ENCODE measurements around the gene HSDL2.
"Not testable (repeated sequence)": the region's sequence is repeated elsewhere in the genome, so short reads cannot be mapped to it uniquely, and the experiment has no call there.

The HSDL2 gene

GRCh38 chr9:112367465-112367864 is 12.4 kb upstream of the HSDL2 start:
- DNase-seq, result no peak

DNA sequence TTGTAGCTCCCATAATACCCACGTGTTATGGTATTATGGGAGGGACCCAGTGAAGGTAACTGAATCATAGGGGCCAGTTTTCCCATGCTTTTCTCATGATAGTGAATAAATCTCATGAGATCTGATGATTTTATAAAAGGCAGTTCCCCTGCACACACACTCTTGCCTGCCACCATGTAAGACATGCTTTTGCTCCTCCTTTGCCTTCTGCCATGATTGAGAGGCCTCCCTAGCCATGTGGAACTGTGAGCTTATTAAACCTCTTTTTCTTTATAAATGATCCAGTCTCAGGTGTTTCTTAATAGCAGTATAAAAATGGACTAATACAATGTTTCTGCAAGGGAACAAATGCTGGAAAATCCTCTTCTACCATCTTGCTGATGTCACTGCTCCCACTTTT is 10.1 kb upstream of the HSDL2 start:
- DNase-seq, result no peak

- no peak for DNase-seq
Measured at GRCh38 chr9:112371060-112371459, 8.8 kb upstream of the HSDL2 start.

DNA sequence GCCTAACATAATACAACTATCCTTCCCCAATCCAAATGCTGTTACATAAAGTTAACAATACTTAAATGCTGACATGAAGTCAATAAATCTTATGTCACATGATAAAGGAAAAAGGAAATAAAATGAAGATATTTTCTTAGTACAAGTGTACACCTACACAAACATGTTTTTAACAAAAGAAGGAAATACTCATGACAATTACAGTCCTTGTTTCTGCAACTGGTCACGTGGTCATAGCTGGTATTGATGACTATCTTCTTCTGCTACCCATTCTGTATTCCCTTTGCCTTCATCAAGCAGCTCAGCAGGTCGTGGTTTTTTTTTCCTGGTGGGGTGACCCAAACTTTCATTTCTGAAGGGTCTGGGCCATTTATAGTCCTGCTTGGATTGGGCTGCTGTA is 6.2 kb upstream of the HSDL2 start:
- DNase-seq, result not testable (repeated sequence)

GRCh38 chr9:112374232-112374631 is 5.7 kb upstream of the HSDL2 start:
- not testable (repeated sequence) for DNase-seq

DNA sequence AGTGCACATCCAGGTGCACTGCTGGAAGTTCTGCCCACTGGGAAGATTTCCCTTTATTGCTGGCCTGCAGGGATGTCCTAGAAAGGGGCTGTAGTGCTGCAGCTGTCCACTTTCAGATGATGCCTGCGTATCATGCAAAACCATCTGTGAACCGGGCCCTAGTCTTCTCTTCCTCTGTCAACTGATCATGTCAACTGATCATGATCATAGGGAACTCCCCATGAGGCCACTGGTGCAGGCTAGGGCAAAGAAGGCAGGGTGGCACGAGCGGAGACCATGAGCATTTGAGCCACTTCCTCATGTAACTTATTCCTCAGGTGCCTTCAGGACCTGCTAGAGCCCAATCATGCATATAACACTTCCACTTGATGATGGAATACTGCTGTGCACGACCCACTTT is 4.5 kb upstream of the HSDL2 start:
- DNase-seq, result no peak

DNA sequence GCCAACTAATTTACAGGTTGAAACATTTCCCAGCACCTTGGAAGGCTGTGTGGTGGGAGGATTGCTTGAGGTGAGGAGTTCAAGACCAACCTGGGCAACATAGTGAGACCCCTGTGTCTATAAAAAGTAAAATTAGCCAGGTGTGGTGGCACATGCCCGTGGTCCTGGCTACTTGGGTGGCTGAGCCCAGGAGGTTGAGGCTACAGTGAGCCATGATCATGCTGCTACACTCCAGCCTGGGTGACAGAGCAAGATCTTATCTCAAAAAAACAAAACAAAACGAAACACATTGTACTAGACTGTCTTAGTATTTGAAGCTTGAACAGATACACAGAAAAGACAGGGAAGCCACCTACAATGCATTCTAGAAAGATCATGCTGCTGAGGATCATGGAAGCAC is 2.8 kb upstream of the HSDL2 start:
- peak; percentile 73 for DNase-seq

DNA sequence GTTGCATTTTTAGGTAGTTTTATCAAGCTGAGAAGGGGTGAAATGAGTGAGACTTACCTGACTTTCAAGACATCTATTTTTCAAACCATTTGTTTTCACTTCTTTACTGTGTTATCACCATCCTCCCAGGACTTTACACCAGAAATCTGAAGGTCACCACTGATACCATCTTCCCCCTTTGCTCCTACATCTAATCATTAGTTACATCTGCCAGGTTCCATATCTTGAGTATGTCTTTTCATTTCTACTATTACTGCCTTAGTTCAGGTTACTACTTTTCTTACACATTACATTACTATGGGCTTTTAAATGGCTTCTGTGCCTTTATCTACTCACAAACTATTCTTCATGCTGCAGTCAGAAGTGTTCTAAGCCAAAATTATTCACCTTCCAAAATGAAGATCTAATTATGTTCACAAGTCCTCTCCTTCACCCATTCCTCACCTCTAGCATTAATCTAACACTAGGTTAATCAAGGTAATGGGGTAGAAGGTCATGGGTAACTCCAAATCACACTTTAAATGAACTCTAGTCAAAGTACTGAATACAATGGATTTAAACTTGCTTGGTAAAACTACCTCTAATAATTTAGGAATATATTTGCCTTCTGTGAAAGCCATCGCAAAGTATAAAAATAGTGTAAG is 2.1 kb upstream of the HSDL2 start:
- DNase-seq, result no peak

- peak; percentile 37 for DNase-seq
Measured at GRCh38 chr9:112378328-112379176, 1.4 kb upstream of the HSDL2 start.

GRCh38 chr9:112379177-112380101 is 469 bp upstream of the HSDL2 start:
- DNase-seq, result peak; percentile 100

DNA sequence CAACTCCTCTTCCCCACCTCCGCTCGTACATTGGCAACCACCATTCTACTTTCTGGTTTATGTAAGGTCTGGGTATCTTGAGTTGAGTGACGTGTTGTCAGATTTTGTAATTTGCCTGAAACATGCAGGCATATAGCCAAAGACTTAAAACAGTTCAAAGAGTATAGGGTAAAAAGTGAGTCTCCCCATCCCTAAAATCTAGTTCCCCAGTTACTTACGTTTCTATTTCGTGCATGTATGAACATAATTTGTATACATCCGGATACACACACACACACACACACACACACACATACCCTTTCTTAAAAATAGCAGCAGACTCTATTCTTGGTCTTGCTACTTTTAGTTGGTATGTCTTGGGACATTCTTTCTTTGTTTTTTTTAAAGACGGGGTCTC is 915 bp downstream of the HSDL2 start:
- DNase-seq, result peak; percentile 61

DNA sequence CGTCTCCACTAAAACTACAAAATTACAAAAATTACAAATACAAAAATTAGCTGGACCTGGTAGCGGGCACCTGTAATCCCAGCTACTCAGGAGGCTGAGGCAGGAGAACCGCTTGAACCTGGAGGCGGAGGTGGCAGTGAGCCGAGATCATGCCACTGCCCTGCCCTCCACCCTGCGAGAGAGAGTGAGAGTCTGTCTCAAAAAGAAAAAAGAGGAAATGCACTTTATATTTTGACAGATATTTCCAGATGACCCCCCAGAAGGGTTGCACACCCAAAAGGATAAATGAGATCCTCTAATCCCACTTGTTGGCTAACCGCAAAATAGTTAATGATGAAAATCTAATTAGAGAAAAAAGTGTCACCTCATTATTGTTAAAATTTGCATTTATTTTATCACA is 2.2 kb downstream of the HSDL2 start:
- no peak for DNase-seq

GRCh38 chr9:112382501-112383364 is 2.8 kb downstream of the HSDL2 start:
- no peak for DNase-seq

GRCh38 chr9:112384219-112384618 is 4.3 kb downstream of the HSDL2 start:
- no peak for DNase-seq

DNA sequence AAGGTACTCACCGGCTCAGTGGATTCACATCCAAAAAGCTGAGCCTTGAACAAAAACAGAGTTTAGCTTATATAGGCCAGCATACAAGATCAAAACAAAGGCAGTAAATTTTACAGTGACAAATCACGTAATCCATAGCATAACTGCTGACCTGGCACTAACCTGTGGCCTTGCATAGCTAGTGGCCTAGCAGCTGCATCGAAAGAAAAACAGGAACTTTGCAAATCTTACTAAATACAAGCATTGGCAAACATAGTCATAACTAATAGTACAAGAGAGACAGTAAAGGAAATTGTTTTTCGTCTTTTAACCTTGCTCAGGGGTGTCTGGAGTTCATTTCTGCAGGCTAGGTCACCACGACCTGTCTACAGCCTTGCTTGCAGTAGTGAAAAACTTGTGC is 4.8 kb downstream of the HSDL2 start:
- peak; percentile 72 for DNase-seq

- DNase-seq, result no peak
Measured at GRCh38 chr9:112387115-112387514, 7.2 kb downstream of the HSDL2 start.

DNA sequence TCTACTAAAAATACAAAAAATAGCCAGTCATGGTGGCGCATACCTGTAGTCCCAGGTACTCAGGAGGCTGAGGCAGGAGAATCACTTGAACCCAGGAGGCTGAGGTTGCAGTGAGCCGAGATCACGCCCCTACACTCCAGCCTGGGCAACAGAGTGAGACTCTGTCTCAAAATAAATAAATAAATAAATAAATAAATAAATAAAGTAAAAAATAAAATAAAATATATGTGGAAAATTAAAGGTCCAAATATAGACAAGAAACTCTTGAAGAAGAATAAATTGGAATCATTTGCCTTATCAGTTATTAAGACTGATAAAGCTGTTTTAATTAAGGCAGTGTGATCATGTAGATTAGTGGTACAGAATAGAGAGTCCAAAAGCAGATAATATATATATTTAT is 10.0 kb downstream of the HSDL2 start:
- DNase-seq, result not testable (repeated sequence)

DNA sequence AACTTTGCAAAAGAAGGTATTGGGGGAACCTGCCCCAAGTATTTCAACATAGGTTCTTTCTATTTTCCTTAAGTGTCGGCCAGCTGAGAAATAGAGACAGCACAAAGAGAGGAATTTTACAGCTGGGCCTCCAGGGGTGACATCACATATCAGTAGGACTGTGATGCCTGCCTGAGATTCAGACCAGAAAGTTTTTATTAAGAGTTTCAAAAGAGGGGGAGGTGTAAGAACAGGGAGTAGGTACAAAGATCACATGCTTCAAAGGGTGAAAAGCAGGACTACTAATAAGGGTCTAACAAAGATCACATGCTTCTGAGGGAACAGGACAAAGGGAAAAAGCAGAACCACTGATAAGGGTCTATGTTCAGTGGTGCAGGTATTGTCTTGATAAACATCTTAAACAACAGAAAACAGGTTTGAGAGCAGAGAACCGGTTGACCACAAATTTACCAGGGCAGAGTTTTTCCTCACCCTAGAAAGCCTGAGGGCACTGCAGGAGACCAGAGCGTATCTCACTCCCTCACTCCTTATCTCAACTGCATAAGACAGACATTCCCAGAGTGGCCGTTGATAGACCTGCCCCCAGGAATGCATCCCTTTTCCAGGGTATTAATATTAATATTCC is 12.1 kb downstream of the HSDL2 start:
- DNase-seq, result peak; percentile 20

DNA sequence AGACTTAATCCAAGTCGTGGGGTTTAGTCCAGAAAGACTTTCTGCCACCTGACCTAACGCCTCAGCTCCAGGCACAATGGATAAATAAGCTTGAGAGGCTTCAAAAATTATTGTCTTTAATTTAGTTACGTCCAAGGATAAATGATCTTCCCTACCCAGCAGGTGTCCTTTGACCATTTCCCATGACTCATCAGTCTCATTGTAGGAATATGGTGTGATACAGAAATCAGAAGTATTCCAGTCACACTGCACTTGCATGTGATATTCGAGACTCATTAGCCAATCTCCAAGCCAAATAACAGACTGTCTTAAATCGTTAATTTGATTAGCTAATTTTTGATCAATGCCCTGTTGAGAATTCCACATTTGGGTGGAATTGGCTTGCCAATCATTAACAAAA is 13.2 kb downstream of the HSDL2 start:
- DNase-seq, result not testable (repeated sequence)

DNA sequence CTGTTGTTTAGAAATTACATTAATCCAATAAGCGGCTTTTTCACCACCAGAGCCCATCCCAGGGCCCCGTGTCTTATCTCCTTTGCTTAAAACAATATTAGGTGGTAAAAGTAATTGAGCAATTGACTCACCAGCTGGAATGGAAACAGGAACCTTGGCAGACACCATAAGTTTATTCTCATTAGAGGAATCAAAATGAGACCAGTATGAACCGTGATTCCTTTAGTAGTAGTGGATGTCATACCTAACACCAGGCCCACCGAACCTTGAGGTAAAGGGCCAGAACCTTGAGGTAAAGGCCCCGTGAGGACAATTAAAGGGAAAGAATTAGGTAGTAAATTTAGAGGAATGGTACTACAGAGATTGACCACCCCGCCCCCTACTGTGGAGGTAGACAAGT is 16.5 kb downstream of the HSDL2 start:
- peak; percentile 41 for DNase-seq

- no peak for DNase-seq
Measured at GRCh38 chr9:112396872-112397271, 17.0 kb downstream of the HSDL2 start.

Data from hematopoietic multipotent progenitor cell treated with erythropoietin and hydrocortisone succinate and interleukin-3 and kit ligand, for 4 days (in vitro differentiated cells).